ENCODE measurements around the gene PDE2A. TPM values are rescaled to one million over a fixed set of nuclear protein-coding genes. Genes with fewer than 3 reads are reported as not detected.

PDE2A gene
- total RNA-seq, 1 donor from 2014 or later, result 1.4 TPM

DNA sequence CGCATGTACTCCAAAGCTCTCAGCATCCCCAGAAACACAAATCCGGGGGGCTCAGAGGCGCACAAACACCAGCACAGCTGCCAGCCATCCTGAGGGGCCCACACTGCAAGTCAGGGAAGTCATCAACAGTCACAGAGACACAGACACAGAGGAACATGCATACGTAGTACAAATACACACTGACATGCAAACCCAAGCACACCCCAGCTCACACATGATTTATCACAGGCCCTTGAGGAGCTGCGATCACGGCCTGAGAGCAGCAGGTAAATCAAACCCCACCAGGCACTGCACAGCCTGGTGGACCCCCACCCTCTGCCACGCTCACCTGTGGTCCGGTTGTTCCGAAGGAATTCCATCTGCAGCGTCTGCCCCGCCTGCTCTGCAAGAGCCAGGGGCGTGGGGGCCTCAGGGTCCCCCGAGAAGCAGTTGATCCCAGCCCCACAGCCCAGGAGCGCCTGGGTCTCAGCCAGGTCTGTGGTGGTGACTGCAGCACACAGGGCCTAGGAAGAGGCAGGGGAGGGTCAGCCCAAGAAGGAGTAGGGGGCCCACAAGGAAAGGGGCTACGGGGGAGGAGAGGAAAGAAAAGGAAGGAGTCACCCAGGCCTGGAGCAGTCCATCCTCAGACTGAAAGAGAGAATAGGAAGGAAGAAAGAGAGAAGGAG is 28.5 kb upstream of the PDE2A start:
- DNase-seq, result no peak
- no peak overlapping the region for H3K4me3 Mint-ChIP-seq
- H3K9me3 Mint-ChIP-seq, result no peaks in the 10 kb centered on the region
- CTCF ChIA-PET, result interaction anchor here (1.3 kb wide), 1 partner anchor 17 kb away, joined by 4 read pairs; no protein-coding TSS in a partner anchor
- intact Hi-C loops (cut with micrococcal nuclease), result no loop called here
- H3K27me3 Mint-ChIP-seq, result no peaks in the 10 kb centered on the region
- no peak for TF ChIP-seq CTCF (IDR thresholded peaks at IDR 0.05)
- peaks cover 2% of the 10 kb centered on the region for H3K4me1 Mint-ChIP-seq
- peaks cover 88% of the 10 kb centered on the region for H3K36me3 Mint-ChIP-seq (ENCODE audit: low read depth)
- no peak overlapping the region for H3K27ac Mint-ChIP-seq
- POLR2A ChIA-PET, result interaction anchor here (0.6 kb wide), 2 partner anchors 15 to 21 kb away, joined by 3 read pairs; no protein-coding TSS in a partner anchor
- ATAC-seq (ENCODE audit: low read depth), result no peak

GRCh38 chr11:72702096-72702495 is 27.9 kb upstream of the PDE2A start:
- intact Hi-C loops (cut with micrococcal nuclease), result no loop called here
- no peaks in the 10 kb centered on the region for H3K9me3 Mint-ChIP-seq
- ChIA-PET CTCF (no interaction called here), POLR2A (interaction anchor here (0.6 kb wide), 1 partner anchor 16 kb away, joined by 3 read pairs; no protein-coding TSS in a partner anchor)
- DNase-seq (no peak), ATAC-seq (ENCODE audit: low read depth) (no peak)
- H3K4me1 Mint-ChIP-seq, result peaks cover 2% of the 10 kb centered on the region
- H3K4me3 Mint-ChIP-seq, result no peak overlapping the region
- no peak overlapping the region for H3K27ac Mint-ChIP-seq
- TF ChIP-seq CTCF (IDR thresholded peaks at IDR 0.05), result no peak
- peaks cover 86% of the 10 kb centered on the region for H3K36me3 Mint-ChIP-seq (ENCODE audit: low read depth)
- no peaks in the 10 kb centered on the region for H3K27me3 Mint-ChIP-seq

DNA sequence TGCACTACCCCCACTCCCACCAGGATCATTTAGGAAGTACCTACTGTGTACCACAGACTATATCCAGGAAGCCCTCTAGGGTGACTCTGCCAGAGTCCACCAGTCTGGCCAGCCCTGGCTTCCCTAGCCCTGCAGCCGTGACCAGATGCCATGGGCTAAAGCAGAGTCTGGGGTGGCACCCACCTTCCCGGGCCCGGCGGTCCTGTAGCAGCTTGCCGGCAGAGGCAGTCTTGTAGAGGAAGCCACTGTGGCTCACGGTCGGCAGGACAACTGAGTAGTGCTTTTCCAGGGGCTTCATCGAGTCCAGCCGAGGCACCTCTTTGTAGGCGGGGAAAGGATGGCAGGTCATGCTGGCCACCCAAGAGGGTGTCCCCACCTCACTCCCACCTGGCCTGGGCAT is 27.2 kb upstream of the PDE2A start:
- H3K4me3 Mint-ChIP-seq, result no peak overlapping the region
- H3K4me1 Mint-ChIP-seq, result peaks cover 2% of the 10 kb centered on the region
- no peak for TF ChIP-seq CTCF (IDR thresholded peaks at IDR 0.05)
- ChIA-PET CTCF (no interaction called here), POLR2A (no interaction called here)
- H3K9me3 Mint-ChIP-seq, result no peaks in the 10 kb centered on the region
- no peak overlapping the region for H3K27ac Mint-ChIP-seq
- ATAC-seq (ENCODE audit: low read depth), result no peak
- intact Hi-C loops (cut with micrococcal nuclease), result no loop called here
- no peak for DNase-seq
- H3K27me3 Mint-ChIP-seq, result no peaks in the 10 kb centered on the region
- H3K36me3 Mint-ChIP-seq (ENCODE audit: low read depth), result peaks cover 85% of the 10 kb centered on the region

- Mint-ChIP-seq H3K27ac (no peak overlapping the region), H3K9me3 (no peaks in the 10 kb centered on the region), H3K36me3 (ENCODE audit: low read depth) (peaks cover 85% of the 10 kb centered on the region), H3K4me3 (no peak overlapping the region), H3K4me1 (no peaks in the 10 kb centered on the region), H3K27me3 (no peaks in the 10 kb centered on the region)
- TF ChIP-seq CTCF (IDR thresholded peaks at IDR 0.05), result no peak
- DNase-seq (no peak), ATAC-seq (ENCODE audit: low read depth) (no peak)
- ChIA-PET CTCF (no interaction called here), POLR2A (no interaction called here)
- intact Hi-C loops (cut with micrococcal nuclease), result no loop called here
Observed at GRCh38 chr11:72700146-72700545, 25.9 kb upstream of the PDE2A start.

DNA sequence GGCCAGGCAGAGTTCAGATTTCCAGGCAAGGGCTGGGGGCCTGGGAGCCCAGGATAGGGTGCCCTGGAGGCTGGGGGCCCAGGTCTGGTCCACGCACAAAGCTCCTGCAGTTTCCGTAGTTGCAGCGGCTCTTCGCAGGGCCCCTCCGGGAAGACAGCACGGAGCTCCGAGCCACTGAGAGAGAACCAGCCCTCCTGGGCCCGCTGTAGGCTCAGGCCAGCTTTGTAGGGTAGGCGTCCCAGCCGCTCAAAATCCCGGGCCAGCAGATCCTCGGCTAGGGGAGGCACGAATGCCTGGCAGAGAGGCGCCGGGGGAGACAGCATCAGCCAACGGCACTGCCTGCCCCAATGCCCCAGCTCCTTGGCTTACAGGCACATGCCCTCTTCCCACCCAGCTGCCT is 23.6 kb upstream of the PDE2A start:
- ChIA-PET CTCF (no interaction called here), POLR2A (no interaction called here)
- Mint-ChIP-seq H3K27me3 (no peaks in the 10 kb centered on the region), H3K27ac (no peak overlapping the region), H3K36me3 (ENCODE audit: low read depth) (peaks cover 91% of the 10 kb centered on the region), H3K4me1 (no peaks in the 10 kb centered on the region), H3K9me3 (no peaks in the 10 kb centered on the region), H3K4me3 (no peak overlapping the region)
- intact Hi-C loops (cut with micrococcal nuclease), result no loop called here
- ATAC-seq (ENCODE audit: low read depth) (no peak), DNase-seq (no peak)
- TF ChIP-seq CTCF (IDR thresholded peaks at IDR 0.05), result no peak
